Activated CD4-positive, CD25-positive, alpha-beta regulatory T cell treated with anti-CD3 and anti-CD28 coated beads, Interleukin-2, amount 50 U/mL, for 72 hours (primary cell): ENCODE data around the gene ERGIC3.
"Not testable (repeated sequence)": the region's sequence is repeated elsewhere in the genome, so short reads cannot be mapped to it uniquely, and the experiment has no call there.

Source experiments
- DNase-seq: peaks from one replicate; pipeline ENCODE4 v3.0.0; 2021

The ERGIC3 gene

DNA sequence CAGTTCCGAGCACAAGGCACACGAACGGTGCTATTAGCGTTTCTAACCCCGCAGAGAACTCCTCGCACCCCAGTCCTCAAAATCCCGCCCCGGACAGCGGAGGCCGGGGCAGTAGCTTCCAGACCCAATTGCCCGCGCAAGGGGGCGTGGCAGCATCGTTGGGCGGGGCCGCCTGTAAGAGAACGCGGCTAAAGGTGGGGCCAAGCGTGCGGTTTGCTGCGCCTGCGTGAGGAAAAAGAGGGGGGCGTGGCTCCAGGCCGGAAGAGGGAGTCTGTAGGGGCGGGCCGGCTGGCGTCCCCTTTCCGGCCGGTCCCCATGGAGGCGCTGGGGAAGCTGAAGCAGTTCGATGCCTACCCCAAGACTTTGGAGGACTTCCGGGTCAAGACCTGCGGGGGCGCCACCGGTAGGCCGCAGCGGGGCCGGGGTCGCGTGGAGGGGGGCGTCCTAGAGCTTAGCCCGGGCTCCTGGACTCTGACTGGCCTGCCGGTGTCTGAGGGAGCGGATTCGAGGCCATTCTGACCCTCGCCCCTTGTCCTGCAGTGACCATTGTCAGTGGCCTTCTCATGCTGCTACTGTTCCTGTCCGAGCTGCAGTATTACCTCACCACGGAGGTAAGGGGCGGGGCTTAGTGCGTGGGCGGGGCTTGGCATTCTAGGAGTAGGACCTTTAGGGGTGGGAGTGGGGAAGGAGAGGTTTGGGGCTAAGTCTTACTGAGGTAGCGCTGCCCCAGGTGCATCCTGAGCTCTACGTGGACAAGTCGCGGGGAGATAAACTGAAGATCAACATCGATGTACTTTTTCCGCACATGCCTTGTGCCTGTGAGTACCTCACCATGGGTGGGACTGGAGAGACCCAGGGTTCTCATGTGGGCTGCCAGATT, at the start of gene ERGIC3:
Gene ERGIC3 (plus strand): TSS at position 296 of the 880 bp plus-strand sequence. CDS start 20 bp downstream, at position 316.
- peak; percentile 99 for DNase-seq

- DNase-seq: no peak
These were observed 49.5 kb upstream of the ERGIC3 start for GRCh38 chr20:35492352-35492751.

GRCh38 chr20:35496481-35496880, 45.4 kb upstream of the ERGIC3 start:
- DNase-seq: no peak

DNA sequence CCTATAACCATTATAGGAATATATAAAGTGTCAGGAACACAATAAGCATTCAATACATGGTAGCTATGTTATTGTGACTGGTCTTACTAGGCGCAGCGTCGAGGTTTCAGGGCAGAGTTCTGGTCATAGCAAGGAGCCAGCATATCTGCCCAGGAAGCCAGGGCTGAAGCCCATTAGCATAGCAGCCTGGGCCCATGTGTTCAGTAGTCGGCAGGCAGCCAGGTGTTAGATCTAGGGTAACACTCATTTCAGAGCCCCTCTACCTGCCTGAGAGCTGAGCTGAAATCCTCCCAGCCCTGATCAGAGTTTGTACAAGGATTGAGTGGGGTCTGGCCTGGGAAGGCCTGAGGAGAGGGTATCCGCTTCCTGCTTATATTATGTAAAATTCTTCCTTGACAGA, 44.6 kb upstream of the ERGIC3 start:
- DNase-seq: no peak

- DNase-seq: no peak
These were observed 44.1 kb upstream of the ERGIC3 start for GRCh38 chr20:35497780-35498189.

DNA sequence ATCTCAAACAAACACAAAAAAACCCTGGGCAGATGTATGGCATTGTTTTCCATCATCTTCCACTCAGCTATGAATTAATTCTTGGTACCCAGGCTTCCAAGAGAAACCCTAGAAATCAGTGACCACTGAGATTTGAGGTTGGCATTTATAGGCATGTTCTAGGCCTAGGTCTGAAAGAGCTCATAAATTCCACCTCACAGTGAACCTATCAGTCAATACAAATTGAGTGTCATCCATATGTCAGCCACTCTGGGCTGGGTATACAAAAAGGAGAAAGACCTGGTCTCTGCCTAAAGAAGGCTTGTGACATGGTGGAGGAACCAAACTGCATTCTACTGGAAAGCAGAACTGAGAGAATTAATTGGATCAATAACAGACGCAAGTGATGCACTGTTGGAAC, 42.6 kb upstream of the ERGIC3 start:
- no peak for DNase-seq

GRCh38 chr20:35502352-35502751, 39.5 kb upstream of the ERGIC3 start:
- no peak for DNase-seq

- no peak for DNase-seq
These were observed 38.6 kb upstream of the ERGIC3 start for GRCh38 chr20:35503281-35503680.

DNA sequence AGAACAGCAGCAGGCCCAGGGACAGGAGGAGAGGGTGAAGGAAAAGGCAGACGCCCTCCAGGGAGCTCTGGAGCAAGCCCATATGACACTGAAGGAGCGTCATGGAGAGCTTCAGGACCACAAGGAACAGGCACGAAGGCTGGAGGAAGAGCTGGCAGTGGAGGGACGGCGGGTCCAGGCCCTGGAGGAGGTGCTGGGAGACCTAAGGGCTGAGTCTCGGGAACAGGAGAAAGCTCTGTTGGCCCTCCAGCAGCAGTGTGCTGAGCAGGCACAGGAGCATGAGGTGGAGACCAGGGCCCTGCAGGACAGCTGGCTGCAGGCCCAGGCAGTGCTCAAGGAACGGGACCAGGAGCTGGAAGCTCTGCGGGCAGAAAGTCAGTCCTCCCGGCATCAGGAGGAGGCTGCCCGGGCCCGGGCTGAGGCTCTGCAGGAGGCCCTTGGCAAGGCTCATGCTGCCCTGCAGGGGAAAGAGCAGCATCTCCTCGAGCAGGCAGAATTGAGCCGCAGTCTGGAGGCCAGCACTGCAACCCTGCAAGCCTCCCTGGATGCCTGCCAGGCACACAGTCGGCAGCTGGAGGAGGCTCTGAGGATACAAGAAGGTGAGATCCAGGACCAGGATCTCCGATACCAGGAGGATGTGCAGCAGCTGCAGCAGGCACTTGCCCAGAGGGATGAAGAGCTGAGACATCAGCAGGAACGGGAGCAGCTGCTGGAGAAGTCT, 37.9 kb upstream of the ERGIC3 start:
- no peak for DNase-seq

DNA sequence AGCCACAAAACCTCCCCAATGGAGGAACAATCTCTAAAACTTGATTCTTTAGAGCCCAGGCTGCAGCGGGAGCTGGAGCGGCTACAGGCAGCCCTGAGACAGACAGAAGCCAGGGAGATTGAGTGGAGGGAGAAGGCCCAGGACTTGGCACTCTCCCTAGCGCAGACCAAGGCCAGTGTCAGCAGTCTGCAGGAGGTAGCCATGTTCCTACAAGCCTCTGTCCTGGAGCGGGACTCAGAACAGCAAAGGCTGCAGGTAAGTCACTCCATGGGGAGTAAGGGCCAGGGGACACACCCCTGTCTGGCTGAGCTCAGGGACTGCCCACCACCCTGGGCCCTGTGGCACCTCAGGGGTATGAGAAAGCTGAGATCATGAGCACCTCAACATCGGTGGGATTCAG, 37.1 kb upstream of the ERGIC3 start:
- DNase-seq: no peak

GRCh38 chr20:35506179-35506578, 35.7 kb upstream of the ERGIC3 start:
- DNase-seq: no peak

DNA sequence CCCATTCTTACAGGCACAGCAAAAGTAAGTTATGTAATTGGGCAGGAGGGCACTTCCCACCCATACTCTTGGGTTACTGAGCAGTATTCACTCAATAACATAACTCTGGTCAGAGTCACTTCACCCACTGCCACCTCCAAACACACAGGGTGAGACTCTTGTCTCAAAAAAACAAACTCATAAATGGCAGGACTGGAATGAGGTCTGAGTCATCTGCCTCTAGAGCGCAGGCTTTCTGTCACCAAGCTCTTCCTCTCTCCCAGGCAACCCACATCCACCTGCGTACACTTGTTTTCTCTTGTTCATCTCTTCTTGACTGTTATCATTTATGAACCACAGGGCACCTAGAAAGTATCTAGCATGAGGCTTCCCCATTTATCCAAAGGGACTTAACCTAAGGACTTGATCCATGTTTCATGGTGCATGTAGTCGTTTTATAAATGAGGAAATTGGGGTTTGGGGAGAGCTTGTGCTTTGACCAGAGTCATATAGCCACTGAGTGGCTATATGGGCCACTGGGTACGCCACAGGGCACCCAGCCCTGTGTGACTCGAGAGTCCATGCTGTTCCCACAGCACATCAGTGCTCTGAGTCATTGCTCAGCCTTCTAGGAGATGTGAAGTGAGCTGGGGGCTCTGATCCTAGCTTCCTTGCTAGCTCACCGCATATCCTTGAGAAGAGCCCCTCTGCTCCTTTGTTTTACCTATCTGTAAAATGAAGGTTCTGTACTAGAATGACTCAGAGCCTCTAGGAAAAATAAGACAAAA, 34.8 kb upstream of the ERGIC3 start:
- no peak for DNase-seq

DNA sequence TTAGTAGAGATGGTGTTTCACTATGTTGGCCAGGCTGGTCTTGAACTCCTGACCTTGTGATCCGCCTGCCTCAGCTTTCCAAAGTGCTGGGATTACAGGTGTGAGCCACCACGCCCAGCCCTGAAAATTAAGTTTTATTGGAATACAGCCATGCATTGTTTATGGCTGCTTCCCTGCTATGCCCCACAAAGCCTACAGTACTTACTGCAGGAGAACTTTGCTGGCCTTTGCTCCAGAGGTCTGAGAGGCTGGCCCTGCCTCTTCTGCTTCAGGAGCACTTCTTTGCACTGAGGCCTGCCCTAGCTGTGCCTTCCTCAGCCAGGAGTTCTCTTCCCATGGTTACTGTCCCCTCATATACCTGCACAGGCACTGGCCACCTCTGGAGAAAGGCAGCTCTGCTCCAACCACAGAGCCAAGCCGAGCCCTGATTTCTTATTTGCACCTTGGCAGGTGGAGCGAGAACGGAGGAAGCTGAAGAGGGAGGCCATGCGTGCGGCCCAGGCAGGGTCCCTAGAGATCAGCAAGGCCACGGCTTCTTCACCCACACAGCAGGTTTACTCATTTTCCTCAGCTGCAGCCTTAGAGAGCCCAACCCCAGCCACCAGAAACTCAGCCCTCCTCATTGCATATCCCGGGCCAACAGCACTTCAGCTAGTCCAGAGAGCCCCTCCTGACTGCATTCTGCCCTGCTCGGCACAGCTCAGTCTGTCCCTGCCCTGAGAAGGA, 33.2 kb upstream of the ERGIC3 start:
- no peak for DNase-seq

DNA sequence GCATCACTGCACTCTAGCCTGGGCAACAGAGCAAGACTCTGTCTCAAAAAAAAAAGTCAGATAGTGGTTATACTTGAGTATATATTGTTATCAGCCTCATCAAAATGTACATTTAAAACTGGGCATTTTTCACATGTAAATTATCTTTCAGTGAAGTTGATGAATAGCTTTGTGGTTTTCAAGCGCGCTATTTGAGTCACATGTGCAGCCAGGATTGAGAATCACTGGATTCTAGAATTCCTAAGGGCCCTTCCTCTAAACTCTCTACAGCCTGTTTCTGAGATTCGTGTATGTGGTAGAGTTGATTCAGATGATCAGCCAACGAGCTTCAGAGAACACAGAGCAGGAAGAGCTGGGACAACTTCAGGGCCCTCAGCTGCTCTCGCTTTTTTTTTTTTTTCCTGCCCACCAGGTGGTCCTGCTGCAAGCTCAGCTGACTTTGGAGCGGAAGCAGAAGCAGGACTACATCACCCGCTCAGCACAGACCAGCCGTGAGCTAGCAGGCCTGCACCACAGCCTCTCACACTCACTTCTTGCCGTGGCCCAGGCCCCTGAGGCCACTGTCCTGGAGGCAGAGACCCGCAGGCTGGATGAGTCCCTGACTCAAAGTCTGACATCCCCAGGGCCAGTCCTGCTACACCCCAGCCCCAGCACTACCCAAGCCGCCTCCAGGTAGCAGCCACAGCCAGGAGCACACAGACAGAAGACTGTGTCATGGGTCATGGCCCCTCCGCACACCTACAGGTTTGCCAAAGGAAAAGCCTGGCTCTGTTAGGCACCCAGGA, 30.7 kb upstream of the ERGIC3 start:
- DNase-seq: no peak

DNA sequence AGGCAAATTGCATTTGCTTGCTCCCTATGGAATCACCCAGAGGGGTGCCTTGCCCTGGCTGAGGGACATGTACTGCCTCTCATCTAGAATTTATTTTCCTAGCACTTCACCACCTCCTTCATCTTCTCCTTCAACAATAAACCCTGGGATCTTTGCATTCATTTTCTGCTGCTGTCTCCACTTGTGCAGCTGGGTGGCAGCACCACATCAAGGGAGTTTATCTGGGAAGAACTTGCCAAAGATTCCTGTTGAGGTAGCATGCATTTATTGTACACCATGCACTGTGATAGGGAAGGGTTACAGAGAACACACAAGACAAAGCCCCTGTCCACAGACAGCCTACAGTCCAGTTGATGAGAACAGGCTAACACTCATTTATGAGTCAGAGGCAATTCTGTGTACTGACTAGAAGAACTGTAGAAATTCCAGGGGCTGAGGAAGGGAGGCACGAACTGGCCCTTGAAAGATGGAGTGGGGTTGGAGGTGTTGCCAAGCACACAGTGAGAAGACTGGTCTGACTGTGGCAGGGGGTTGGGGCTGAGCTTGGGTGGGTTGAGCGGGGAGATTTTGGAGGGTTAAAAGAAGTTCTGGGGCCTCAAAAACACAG, 30.0 kb upstream of the ERGIC3 start:
- DNase-seq: no peak

DNA sequence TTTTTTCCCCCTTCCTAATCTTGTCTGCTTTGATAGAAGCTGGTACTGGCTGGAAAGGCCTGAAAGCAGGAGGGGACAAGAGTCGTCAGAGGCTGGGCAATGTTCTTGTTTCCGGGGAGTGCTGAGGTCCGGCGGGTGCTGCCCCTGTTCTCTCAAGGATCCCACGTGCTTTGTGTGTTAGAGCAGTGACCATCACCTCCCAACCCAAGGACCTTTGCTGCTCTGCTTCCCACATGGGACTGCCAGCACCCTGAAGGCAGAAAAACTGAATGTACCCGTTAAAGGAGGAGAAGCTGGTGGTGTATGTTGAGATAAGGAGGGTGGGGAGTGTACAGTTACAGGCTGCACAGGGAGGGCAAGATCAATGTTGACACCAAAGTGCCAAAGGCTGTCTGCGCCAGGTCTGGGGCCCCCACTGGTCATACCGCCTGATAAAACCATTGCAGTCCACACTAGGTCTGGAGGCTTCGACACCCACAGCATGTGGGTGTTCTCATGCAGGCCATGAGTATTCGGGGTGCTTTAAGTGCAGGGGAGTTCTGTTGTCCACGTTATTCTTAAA, 27.4 kb upstream of the ERGIC3 start:
- no peak for DNase-seq

DNA sequence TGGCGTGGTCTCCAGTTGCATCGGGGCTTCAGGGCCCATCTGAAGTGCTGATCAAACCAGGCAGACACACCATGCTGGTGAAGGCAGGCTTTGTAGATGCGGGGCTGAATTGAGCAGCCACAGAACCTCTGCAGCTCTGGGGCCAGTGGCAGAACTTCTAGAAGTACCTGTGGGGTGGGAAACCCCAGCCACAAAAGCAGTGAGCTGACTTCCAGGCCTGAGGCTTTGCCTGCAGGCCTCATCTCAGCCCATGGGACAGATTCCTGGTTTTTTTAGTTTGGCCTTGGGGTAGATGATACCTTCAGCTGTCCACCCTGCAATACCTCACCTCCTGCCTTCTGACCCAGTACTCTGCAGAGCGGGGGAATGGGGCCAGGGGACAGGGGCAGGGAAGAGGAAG, 26.5 kb upstream of the ERGIC3 start:
- no peak for DNase-seq

DNA sequence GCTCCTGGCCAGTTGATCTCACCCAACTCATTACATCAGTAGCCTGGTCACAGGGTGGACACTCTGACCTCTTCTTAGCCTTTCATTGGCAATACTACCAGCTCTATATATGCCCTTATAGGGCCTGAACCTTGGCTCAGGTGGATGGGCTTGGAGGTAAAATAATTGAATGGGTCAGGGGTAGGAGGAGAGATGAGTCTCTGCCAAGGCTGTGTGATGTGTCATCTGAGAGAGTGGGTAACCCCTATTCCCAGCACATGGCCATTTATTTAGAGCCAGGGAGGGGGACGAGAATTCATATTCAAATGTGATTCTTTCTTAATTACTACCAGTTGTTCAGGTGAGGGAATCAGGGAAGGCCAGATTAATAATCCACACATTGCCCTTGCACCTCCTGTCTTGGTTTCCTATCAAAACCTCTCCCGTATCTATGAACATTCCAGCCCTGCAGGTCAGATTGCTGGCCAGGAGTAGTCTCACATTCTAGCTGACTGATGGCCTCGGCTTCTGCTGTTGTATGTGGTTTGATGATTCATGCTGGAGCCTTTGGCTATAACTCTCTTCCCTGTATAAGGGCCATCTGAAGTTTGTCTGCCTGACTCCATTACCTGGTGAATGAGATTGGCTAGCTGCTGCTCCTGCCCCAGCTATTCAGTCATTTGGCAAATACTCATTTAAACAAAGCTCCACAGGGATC, 25.8 kb upstream of the ERGIC3 start:
- DNase-seq: no peak

DNA sequence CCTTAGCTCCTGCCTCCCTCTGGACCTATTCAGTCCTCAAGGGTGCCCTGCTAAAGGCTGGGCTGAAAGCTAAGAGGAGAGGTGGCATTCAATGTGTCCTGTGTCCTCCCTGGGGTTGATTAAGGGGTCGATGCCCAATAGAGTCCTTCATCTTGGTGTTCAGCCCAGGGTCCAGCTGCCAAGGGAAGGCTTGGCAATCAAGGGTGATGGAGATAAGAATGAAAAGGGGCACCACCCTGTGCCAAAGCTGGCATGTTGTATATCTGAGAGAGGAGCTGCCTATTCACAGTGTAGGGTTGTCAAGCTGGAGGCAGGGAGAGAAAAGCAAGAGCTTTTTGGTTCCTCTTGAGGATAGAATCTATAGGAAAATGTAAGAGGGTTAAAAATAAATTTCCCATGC, 24.8 kb upstream of the ERGIC3 start:
- no peak for DNase-seq

DNA sequence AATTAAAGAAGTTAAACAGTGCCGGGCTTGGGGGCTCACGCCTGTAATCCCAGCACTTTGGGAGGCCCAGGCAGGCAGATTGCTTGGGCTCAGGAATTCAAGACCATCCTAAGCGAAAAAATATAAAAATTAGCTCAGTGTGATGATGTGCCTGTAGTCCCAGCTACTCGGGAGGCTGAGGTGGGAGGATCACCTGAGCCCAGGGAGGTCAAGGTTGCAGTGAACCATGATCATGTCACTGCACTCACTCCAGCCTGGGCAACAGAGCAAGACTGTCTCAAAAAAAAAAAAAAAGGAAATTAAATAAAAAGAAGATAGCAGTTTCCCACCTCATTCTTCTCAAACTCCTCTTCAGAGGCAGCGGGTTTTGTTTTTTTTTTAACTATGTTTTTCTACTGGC, 24.1 kb upstream of the ERGIC3 start:
- DNase-seq: not testable (repeated sequence)

- no peak for DNase-seq
These were observed 22.9 kb upstream of the ERGIC3 start for GRCh38 chr20:35518955-35519354.
